Effector CD8-positive, alpha-beta T cell (primary cell): ENCODE results near the gene TNS1.

Source experiments
- DNase-seq: peaks from one replicate; lab custom pipeline; 2025; lab: John Stamatoyannopoulos, UW

TNS1 gene

DNA sequence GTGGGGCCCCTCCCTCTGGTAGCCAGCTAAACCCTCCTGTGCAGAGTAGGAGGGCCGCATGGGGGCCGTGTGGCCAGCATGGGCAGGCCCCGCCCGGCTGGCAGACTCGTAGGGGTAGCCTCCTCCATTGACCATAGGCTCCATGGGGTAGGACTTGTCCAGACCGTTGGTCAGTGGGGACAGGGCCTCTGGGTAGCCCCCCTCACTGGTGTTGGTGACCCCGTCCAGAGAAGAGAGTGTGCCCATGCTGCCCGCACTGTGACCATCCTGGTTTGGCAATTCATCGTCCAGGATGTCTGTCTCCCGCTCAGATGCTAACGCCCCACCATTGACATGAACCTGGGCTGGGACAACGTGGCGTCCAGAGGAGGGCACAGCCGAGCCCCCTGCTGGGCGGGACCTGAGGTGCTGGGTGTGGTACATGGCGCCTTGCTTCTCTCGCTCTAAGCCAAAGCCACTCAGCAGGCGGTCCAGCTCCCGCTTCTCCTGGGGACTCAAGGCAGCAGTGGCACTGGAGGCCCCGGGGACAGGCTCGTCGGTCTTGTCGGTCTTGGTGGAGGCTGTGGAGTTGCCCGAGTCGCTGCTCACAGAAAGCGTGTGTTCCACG, 154.3 kb downstream of the TNS1 start:
- DNase-seq, result no peak

DNA sequence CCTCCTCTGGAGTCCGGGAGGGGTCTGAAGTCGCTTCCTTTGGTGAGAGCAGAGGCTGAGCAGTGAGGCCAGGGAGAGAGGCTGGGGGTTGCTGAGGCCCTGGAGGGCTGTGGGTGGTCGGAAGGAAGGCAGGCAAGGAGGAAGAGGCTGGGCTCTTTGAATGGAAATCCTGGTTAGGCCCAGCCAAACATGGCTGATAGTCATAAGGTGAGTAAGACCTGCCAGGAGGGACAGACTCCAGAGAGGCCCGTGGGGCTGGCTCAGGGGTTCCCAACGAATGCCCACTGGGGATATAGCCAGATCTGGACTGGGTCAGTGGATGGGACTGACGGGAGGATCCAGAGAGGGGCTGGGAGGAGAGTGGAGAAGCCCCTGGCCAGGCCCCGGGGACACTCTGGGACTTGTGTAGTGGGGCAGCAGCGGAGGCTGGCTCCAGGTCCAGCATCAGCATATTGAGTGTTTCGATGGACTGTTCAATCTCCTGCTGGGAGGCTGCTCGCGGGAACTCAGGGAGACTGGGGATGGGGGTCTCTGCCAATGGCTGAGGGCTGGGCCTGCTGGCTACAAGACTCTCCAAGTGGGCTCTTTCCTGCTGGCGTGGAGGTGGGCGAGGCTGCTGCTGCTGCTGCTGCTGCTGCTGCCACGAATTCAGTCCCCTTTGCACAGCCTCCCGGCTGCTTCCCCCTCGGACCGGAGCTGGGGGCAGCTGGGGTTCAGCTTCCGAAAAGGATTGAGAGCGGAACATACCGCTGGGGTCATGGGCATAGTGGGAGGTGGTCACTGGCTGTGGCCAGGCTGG, 155.0 kb downstream of the TNS1 start:
- no peak for DNase-seq

DNA sequence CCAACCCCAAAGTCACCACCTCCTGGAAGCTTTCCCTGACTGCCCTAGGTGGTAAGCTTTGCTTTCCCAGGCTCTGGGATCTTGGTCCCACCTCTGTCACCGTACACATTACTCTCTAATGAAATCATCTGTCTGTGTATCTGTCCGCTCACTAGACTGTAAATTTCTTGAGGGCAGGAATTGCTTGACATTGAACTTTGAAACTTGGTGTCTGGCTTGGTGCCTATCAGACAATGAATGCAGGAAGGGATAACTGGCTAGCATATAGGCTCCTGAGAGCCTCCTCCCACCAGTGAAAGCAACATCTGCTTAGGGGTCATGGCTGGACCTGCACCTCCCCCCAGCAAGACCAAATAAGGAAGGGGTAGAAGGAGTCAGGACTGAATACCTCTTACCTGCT, 155.7 kb downstream of the TNS1 start:
- DNase-seq, result no peak

DNA sequence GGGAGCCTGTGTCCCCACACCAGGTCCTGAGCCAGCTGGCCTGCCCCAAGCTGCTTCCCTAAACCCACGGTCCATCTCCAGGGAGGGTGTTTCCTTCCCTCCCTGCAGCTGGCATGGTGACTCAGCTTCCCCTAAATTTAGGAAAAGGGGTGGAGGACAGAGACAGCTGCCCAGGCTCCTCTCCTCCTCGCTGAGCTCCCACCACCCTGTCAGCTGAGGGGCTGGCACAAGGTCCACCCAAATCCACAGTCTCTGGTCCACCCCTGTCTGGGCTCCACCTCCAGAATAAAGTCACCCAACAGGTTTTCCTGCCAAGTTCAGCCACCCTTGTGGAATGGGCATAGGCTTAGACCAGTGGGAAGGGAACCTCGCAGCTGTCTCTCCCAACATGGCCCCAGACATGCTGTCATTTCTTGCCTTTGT, 156.5 kb downstream of the TNS1 start:
- DNase-seq, result no peak

DNA sequence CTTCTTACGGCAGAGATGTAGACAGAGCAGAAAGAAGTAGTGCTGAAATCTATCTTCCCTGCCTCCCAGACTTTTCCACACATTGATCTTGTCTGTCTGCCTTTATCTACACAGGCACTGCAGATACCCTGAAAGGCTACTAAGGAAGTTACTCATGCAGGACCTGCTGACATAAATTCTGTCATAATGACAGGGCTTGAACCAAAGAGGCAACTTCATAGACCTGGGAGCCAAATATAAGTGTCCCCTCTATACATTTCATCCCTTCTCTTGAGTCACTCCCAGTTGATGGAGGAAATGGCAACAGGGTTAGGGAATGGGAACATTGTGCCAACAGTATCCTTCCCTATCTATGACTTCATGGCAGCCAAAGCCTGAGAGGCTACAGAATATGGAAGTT, 157.5 kb downstream of the TNS1 start:
- no peak for DNase-seq

DNA sequence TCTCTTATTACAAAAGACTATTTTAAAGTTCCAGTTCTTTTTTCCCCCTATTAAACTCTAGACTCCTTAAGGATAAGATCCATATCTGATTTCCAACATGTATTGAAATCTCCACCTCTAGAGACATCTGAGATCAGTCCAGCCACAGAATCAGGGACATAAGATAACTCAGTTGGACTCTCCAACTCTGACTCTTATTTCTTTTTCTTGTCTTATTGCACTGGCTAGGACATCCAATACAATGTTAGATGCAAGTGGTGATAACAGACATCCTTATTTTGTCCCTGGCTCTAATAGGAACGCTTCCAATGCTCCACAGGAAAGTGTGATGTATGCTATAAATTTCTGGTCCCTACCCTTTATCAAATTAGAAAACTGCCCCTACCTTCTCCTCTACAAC, 158.1 kb downstream of the TNS1 start:
- DNase-seq, result no peak

DNA sequence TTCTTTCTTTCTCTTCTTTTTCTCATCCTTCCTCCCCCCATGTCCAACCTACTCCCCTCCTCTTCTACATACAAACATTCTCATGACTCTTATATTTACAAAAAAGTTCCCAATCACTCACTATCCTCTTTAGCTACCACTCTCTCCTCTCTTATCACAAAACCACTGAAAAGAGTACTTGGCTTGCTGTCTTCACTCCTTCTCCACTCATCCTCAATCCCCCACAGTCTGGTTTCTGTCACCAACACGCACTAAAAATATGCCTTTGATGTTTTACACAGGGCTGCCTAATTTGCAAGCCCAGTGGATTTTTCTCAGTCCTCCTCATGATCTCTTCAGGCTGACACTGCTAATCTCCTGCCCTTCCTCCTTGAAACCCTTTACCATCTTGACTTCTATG, 159.5 kb downstream of the TNS1 start:
- DNase-seq, result no peak

DNA sequence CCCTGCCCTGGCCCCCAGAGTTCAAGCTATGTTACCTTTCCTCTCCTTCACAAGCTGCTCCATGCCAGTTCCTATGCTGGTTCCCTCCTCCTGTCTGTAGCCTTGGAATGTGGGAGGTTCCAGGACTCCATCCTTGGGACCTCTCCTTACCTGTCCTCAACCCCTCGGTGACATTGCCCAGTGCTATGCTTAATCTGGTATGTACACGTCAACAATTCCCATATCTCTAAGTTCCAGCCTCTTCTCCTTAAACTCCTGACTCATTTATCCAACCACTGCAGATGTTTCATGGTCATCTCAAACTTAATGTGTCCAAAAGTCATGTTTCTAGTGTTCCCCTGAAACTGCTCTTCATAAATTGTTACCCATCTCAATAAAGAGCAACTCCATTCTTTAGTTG, 160.8 kb downstream of the TNS1 start:
- DNase-seq, result no peak

DNA sequence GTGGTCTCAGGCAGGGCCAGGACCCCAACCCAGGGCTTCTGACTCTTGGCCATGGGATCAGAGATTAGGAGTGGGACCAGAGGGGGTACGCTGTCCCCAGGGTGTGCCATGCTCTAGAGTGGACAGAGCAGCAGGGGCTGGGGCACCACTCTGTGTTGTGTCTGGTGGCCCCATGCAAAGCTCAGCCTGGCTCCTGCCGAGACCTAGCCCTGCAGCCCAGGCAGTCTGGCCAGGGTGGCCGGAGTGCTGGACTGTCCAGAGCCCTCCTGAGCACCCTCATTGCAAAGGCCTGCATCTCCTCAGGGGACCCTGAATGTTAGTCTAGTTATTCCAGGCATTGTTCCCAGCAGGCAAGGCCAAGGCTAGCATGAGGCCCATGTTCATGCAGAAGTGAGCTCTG, 162.3 kb downstream of the TNS1 start:
- DNase-seq, result no peak

DNA sequence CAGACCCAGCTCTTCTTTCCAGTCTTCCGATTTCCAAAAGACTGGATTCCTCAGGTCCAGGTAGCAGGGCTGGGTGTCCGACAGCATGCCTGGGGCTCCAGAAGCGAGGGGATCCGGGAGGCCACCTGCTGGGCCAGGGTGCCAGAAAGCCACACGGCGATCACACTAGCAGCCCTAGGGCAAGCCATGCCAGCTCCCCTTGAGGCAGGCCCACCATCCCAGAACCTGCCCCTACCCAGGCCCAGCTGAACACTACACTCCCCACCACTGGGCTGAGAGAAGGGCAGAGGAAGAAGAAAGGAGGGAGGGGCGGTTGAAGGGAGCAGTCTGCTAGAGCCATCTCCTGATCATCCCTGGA, 163.1 kb downstream of the TNS1 start:
- DNase-seq, result no peak

DNA sequence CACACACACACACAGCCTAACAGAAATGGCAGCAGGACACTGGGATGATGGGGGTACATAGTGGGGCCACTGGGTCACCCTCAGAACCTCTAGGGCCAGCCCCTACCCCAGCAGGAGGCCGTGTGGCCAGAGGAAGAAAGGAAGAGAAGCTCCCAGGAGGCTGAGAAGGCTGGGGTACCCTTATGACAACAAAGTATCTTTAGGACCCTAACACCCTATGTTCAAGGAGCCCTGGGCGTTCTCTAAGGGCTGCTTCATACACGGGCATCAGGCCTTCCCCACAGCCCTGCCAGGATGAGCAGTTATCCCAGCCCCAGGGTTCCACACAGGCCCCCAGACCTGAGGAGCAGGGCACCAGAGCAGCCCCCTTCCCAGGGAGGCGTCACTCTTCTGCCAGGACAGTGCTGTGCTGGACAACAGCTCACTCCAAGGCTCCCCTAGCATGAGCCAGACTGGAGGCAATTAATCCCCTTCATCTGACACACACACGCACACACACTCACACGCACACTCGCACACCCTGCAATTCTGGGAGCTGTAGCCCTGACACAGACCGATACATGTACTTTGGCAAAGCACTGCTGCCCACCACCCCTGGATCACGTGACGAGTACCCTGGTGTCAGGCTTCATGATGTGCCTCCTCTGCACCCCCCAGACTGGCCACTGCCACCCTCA, 163.6 kb downstream of the TNS1 start:
- DNase-seq, result no peak

DNA sequence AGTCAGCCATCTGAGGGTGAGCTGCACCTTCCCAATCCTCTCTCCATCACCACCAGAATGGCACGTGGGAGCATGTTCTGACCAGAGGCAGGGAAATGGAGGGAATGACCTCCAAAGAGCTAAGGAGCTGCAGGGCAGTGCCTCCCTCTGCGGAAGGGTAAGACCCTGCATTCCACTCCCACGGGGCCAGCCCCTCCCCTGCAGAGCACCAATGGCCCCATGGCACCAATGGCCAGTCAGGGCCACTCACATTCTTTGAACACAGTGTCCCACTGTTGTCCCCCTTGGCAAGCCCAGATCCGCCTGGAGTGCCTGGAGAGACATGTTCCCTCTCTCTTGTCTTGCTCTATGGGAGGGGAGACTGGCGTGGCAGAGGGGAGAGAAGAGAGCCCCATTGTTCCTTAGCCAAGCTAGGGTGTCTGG, 164.4 kb downstream of the TNS1 start:
- no peak for DNase-seq

DNA sequence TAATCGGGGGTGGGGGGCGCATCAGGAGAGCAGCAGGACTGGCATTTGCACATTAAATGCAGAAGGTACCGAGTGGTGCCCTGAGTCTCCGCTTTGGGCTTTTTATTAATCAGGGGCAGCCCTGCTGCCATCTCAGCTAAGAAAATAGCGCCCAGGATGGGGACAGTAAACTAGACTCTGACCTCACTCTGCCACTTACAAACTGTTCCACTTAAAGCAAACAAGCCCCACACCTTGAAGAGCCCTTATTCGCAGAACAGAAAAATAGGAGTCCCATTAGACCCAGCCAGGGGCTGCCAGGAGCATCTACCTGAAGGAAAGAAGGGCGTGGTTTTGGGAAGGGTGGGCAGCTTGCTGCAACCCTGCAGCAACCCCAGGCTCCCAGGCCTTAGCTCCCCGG, 165.3 kb downstream of the TNS1 start:
- no peak for DNase-seq

DNA sequence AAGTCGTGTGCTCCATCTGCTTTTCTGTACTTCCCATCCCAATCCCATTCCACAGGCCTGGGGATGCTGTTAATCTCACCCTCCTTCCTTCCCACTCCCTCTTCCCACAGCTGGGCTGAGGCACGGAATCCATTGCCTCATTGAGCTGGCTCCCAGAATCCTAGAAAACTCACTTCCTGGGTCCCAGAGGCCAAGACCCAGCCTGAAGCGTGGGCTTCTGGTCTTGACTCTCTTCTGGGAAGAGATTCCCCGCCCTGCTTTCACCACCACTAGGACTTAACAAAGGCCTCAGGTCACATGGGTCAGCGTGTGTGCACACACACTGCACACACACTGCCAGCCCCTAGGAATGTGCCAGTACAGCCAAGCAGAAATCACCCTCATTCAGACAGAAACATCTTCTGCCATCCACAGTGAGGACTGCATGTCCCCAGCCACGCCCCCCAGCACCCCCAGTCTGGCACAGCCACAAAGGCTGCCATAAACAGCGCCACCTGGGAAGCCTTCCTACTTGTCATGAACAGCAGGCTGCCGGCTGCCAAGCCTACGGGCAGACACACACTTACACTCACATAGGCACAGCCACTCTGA, 165.8 kb downstream of the TNS1 start:
- DNase-seq, result no peak

DNA sequence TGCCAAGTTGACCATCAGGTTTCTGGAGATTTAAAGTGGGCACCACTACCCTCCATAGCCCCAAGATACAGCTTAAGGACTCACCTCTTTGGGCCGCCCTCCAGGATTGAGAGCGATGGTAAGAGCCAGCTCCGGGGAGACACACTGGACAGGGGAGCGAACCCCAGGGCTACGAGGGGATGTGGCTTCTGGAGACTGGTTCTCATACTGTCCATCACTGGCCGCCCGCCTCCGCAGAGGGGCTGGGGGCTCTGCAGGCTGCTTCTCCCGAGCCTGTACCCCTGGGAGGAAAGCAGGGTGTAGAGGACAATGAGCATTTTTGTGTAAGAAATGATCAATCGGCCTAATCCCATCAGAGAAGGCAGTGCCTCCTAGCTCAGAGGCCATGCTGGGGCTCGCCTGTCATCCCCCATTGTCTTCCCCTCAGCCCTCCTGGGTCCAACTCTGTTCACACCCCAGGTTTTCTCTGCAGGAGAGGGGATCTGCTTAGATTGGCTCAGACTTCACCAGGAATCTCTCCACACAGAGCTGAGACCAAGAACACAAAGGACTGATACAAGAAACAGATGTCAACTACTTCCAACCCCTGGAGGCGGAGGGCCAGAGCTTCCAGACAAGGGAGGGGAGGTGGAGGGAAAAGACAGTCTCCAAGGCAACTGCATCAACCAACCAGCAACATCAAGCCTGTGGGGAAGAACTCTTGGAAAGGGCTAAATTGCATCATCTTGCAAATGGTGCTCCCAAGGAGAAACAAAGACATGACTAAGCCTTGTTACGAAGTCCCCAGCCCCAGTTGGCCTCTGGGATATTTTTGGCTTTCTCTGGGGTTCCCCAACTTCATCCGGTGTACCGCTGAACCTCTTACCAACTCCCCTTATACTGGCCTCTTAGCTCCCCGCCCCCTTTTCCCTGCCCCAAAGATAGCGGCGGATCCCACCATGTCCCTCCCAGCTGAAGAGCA, 166.6 kb downstream of the TNS1 start:
- DNase-seq, result no peak

DNA sequence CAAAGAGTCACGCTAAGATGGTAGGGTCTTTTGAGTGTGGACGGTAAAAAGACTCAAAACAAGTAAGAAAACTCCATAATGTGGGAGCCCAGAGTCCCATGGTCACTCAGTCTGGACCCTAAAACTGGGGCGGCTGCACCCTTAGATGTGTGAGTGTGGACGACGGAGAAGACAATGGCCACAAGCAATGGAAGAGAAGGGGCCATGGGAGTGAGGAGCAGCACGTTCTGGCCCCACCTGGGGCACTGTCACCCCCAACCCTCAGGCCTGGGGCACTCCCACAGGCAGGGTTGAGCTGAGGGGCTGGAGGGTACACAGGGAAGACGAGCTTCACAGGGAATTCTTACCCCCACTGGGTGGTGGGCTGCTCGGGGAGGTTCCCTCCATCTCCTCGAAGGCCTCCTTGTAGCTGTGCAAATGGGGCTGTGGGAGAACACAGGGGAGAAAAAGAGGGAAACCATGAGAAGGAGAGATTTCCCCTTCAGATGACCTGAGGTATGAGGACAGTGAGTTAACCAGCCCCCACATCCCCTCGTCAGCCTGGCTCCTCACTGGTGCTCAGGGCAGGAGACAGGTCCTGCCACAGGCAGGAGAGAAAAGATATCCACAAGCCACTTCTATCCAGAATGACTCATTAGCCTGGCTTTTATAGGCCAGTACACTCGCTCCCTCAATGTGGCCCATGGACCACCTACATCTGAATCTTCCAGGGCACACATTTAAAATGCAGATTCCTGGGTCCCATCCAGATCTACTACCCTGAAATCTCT, 167.9 kb downstream of the TNS1 start:
- DNase-seq, result no peak

DNA sequence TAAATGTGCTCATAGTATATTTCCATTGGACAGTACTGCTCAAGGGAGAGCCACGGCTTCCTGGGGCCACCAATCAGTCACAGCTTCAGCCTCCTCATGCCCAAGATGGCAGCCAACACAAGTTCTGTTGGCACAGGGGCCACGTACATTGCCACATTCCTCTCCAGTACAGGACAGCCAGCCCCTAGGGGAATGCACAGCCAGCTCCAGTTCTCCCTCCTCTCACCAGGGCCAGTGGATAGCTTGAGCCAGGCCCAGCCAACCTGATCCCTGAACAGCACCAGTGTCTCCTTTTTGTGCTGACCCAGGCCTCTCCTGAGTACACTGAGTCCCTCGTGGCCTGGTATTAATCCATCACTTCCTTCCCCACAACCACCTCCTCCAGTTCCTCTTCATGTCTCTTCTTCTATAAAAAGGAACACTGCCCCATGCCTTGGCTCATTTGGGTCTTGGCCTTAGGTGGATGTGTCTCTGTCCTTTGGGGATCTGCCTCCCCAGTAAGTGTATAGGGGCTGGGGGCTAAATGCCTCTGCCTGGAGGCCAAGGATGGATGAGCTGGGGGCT, 168.7 kb downstream of the TNS1 start:
- DNase-seq, result no peak

DNA sequence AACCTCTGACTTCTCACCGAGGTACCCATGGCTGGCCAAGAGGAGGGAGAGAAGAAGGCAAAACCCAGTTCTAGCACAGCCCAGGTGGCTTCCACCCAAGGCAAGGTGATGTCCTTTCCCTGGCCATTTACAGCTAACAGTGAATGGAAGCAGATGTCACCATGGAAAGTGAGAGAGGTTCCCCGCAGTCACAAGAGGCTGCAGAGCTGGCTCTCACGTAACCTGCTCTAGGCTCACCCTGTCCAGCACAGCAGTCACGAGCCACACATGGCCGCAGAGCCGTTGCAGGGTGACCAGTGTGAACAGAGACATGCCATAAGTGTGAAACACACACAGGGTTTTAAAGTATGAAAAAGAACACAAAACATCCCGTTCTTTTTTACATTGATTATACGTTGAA, 169.4 kb downstream of the TNS1 start:
- DNase-seq, result no peak

DNA sequence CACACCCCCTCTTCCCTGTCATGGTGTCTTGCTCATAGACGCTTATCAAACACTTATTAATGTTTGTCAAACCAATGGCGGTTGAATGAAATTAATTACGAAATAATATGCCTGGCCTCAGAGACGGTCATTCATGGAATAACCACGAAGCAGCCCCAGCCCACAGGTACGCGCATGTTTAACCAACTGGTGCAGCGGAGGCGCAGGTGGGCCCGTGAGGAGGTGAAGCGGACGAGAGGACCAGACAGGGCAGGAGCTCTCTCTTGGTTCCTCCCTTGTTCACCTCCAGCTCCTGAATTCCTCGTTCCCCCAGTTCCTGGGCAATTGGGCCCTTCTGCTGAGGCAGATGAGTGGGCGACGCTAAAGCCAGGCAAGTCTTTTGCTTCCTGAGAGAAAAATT, 169.8 kb downstream of the TNS1 start:
- no peak for DNase-seq

DNA sequence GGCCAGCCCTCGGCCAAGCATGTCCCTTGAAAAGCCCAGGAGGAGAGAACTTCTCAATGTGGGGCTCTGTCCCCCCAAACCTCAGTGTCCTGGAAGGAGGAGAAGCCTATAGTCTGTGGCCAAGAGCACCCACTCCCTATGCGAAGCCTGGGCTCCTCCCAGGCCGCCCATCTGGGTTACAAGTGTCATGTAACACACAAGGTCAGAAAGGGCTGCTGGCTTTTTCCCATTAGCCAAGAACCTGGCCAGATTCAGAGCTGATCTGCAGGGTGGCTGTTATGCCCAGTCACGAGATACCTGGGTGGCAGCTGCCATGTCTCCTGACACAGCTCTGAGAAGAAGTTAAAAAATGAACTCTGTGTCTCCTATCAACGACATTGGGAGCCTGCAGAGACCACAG, 170.7 kb downstream of the TNS1 start:
- DNase-seq, result no peak

DNA sequence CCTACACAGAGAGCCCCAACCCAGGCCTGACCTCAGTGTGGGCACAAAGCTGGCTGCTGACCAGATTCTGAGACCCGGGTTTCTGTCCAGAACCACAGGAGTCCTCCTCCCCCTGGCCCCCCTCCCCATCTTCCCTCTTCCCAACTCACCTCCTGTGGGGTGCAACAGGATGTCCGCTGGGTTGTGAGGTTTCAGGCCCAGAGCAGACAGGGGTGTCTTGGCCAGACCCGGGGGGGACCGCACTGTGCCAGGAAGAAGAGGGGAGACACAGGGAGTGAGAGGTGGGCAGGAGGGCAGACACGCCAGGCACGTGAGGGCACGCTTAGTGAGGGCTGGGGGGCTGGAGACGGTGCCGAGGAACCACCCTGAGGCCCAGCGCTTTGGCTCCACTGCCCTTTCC, 171.5 kb downstream of the TNS1 start:
- no peak for DNase-seq
